Measurements from ENCODE around the gene KRT35. TPM values are rescaled to one million over a fixed set of nuclear protein-coding genes. Genes with fewer than 3 reads are reported as not detected.
A peak's percentile ranks its signal among the peaks of the same experiment; 100 is the strongest.

KRT35 gene
- total RNA-seq, 4 donors from 2014 or later = not detected

DNA sequence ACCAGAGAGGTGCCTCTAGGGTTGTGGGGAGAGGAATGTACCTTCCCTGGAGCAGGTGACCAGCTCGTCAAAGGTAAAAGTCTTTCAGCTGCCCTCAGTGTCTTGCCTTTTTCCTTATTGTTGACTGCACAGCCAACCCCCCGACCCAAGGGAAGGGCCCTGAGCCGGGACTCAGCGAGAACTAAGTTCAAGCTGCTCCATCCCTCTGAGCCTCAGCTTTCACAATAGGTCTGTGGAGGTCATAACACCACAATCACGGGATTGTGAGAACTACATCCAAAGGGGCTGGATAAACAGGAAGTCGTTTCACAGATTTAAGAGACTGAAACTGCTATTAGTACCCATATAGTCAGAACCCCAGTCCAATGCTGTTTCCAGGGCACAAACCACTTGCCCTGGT is 11.4 kb upstream of the KRT35 start:
- TF ChIP-seq CTCF (IDR thresholded peaks at IDR 0.05) (no peak), POLR2A (IDR thresholded peaks at IDR 0.05) (no peak)
- no peaks in the 10 kb centered on the region for H3K9me3 ChIP-seq
- DNase-seq = peak; percentile 38 to 65
- no peaks in the 10 kb centered on the region for H3K36me3 ChIP-seq
- intact Hi-C loops (cut with DNase I; ENCODE audit: low total_unique reads) = no loop called here
- no peaks in the 10 kb centered on the region for H3K4me1 ChIP-seq
- peak overlapping the region; percentile 47 to 68 for H3K27ac ChIP-seq
- H3K4me3 ChIP-seq = no peak overlapping the region
- no peaks in the 10 kb centered on the region for H3K27me3 ChIP-seq

DNA sequence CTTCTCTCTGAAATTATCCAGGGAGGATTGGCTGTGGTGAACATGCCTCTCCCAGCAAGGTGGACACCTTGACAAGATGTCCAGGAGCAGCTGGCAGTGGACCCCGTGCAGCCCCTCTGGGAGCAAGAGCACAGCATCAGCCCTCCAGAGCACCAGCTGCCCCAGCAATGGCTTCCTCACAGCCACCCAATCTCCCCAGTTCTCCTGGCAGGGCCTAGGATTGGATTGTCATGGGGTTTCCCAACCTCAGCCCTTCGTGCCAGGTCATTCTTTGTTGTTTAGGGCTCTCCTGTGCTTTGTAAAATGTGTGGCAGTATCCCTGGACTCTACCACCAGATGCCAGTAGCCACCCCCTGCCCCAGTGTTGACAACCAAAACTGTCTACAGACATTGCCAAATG is 10.5 kb upstream of the KRT35 start:
- TF ChIP-seq CTCF (IDR thresholded peaks at IDR 0.05) = no peak
- TF ChIP-seq POLR2A (IDR thresholded peaks at IDR 0.05) = no peak
- H3K9me3 ChIP-seq = no peaks in the 10 kb centered on the region
- no peak overlapping the region for H3K4me3 ChIP-seq
- no peaks in the 10 kb centered on the region for H3K36me3 ChIP-seq
- intact Hi-C loops (cut with DNase I; ENCODE audit: low total_unique reads) = no loop called here
- H3K4me1 ChIP-seq = no peaks in the 10 kb centered on the region
- H3K27me3 ChIP-seq = no peaks in the 10 kb centered on the region
- no peak for DNase-seq
- H3K27ac ChIP-seq = peak overlapping the region; percentile 47 to 68

DNA sequence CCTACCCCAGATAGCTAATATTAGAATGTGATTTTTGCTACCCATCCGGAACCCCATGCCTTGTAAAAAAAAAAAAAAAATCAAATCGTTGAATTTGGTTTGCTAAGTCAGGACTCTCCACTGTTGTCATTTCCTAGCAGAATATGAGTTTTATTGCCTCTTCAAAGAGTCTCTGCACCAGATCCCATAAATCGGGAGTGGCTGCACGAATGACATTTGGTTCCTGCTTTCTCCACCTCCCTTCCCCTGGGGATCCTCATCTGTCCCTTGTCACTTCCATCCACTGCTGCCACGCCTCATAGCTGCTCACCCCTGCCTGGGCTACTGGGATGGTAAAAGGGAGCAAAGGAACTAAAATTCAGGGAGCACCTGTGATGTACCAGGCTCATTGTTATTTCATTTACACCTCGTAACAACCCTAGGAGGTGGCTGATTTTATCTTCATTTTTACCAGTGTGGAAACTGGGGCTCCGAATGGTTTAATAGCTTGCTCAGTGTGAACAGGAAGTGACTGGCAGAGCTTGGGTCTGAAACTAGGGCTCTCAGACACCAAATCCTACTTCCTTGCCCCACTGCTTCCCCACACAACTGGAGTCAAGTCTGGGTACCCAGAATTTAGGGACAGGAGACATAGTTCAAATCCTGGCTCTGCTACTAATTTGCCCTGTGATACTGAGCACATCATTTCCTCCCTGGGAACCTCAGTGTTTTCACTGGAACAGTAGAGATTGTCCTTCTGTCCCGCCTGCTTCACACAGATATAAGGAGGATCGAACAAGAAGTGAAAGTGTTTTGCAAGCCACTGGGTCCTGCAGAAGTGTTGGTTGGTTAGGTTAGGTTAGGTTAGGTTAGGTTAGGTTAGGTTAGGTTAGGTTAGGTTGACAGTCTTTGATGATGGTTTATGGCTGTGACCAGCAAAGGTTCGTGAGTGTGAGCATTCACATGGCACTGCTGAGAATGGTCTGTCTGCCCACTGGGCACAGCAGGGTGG is 9.3 kb upstream of the KRT35 start:
- Histone ChIP-seq H3K36me3 (no peaks in the 10 kb centered on the region), H3K27me3 (no peaks in the 10 kb centered on the region), H3K4me1 (no peaks in the 10 kb centered on the region), H3K9me3 (no peaks in the 10 kb centered on the region), H3K4me3 (no peak overlapping the region), H3K27ac (no peak overlapping the region)
- DNase-seq = no peak
- no peak for TF ChIP-seq POLR2A (IDR thresholded peaks at IDR 0.05)
- no peak for TF ChIP-seq CTCF (IDR thresholded peaks at IDR 0.05)
- intact Hi-C loops (cut with DNase I; ENCODE audit: low total_unique reads) = no loop called here

DNA sequence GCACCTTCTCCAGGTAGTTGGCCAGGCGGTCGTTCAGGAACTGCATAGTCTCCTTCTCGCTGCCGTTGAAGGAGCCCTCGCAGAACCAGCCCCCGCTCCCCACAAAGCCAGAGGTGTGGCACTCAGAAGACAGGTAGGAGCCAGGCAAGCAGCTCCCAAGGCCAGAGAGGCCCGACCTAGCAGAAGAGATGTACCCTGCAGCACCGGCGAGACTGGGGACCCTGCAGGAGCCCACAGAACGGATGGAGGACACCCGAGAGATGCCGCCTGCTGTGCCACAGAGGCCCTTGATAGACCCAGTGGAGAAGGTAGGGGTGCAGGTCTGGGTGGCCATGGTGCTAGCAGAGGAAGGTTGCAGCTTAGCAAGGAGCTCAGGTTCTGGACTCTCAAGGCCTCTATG is 8.6 kb upstream of the KRT35 start, which contains the start of gene KRT36:
Gene KRT36, minus strand, starts transcription at position 380 of the 400 bp plus-strand sequence. Its CDS starts 46 bp downstream, at position 334.
- H3K27ac ChIP-seq = no peak within 1 kb of the TSS
- intact Hi-C loops (cut with DNase I; ENCODE audit: low total_unique reads) = no loop called here
- no peaks in the 10 kb centered on the region for H3K36me3 ChIP-seq
- no peak for TF ChIP-seq CTCF (IDR thresholded peaks at IDR 0.05)
- no peak for TF ChIP-seq POLR2A (IDR thresholded peaks at IDR 0.05)
- no peaks in the 10 kb centered on the region for H3K27me3 ChIP-seq
- H3K4me3 ChIP-seq = no peak within 1 kb of the TSS
- no peak for DNase-seq
- H3K9me3 ChIP-seq = no peaks in the 10 kb centered on the region
- H3K4me1 ChIP-seq = no peaks in the 10 kb centered on the region

DNA sequence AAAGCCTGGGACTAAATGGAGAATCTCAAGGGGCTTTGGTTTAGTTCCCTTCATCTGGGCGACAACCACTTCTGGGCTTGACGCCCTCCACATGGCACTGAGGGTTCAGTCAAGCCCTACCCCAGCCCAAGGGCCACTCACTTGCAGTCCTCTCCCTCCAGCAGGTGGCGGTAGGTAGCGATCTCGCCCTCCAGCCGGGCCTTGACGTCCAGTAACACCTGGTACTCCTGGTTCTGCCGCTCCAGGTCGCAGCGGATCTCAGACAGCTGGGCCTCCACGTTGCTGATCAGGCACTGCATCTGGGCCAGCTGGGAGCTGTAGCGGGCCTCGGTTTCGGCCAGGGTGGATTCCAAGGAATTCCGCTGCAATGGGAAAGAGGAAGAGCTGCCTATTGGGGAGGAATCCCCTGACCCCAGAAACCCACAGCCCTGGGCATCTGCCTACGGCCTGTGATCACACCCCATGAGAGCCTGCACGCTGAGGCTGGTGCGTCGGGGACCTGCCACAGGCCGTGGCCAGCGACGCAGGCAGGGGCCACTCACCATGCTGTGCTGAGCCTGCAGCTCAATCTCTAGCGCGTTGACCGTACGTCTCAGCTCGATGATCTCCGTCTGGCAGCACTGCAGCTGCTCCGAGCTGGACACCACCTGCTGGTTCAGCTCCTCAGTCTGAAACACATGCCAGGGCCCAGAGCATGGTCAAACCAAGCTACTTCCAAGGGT is 6.0 kb upstream of the KRT35 start:
- no peak for TF ChIP-seq POLR2A (IDR thresholded peaks at IDR 0.05)
- TF ChIP-seq CTCF (IDR thresholded peaks at IDR 0.05) = peak in 1 of 4 experiments; percentile 15
- no peaks in the 10 kb centered on the region for H3K36me3 ChIP-seq
- intact Hi-C loops (cut with DNase I; ENCODE audit: low total_unique reads) = no loop called here
- no peak for DNase-seq
- no peaks in the 10 kb centered on the region for H3K27me3 ChIP-seq
- no peaks in the 10 kb centered on the region for H3K4me1 ChIP-seq
- H3K27ac ChIP-seq = no peak overlapping the region
- H3K4me3 ChIP-seq = no peak overlapping the region
- H3K9me3 ChIP-seq = no peaks in the 10 kb centered on the region
